Activated CD8-positive, alpha-beta memory T cell treated with anti-CD3 and anti-CD28 coated beads for 36 hours (primary cell): ENCODE data around the gene KIRREL3. TPM values are rescaled to one million over a fixed set of nuclear protein-coding genes. Genes with fewer than 3 reads are reported as not detected.

ENCODE experiments used
- CTCF ChIA-PET: fragments of 350-600 bp; sonication (Branson Sonifier 250); formaldehyde crosslinking; loops from one replicate; lab custom pipeline; 2021; ENCODE audit warnings: antibody characterized with exemption; lab: Charles Lee
- POLR2A ChIA-PET: fragments of 350-600 bp; sonication (Branson Sonifier 250); formaldehyde crosslinking; loops from one replicate; lab custom pipeline; 2021; ENCODE audit warnings: antibody characterized with exemption; lab: Charles Lee
- total RNA-seq, 2 experiments: library from RNA; stranded (reverse); gene quantifications; one replicate each; pipeline ENCODE4 v1.2.3, GENCODE V29; 2021

The KIRREL3 gene
- total RNA-seq, 2 experiments from 2014 or later: not detected

GRCh38 chr11:126924376-126925040, 76.1 kb downstream of the KIRREL3 start:
- CTCF ChIA-PET: interaction anchor here (0.6 kb wide), 1 partner anchor 8 kb away, joined by 3 read pairs; no protein-coding TSS in a partner anchor
- POLR2A ChIA-PET: no interaction called here

GRCh38 chr11:126920833-126921232, 79.7 kb downstream of the KIRREL3 start:
- POLR2A ChIA-PET: no interaction called here
- CTCF ChIA-PET: interaction anchor here (0.6 kb wide), 1 partner anchor 94 kb away, joined by 3 read pairs; no protein-coding TSS in a partner anchor

GRCh38 chr11:126919147-126919823, 81.3 kb downstream of the KIRREL3 start:
- CTCF ChIA-PET: no interaction called here
- POLR2A ChIA-PET: no interaction called here

DNA sequence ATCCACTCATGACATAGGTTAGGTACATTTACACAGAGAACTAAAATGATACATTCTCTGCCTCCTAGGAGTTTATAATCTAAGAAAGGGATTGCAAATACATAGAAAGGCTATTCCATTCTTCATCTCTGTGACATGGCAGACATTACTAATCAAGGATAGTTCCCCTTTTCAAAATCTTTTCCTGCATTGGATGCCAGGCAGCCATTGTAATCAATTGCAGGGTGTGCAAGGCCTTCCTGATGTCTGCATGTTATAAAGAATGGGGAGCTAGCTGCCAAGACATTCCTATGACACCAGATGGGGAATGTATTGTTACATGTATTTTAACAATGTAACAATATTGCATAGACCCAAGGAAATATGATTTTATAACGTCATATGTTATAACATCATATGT, 82.0 kb downstream of the KIRREL3 start:
- CTCF ChIA-PET: no interaction called here
- POLR2A ChIA-PET: no interaction called here

- ChIA-PET CTCF (no interaction called here), POLR2A (no interaction called here)
Observed at GRCh38 chr11:126917531-126918204, 82.9 kb downstream of the KIRREL3 start.

- ChIA-PET POLR2A (no interaction called here), CTCF (no interaction called here)
Observed at GRCh38 chr11:126915430-126915829, 85.1 kb downstream of the KIRREL3 start.

- ChIA-PET POLR2A (no interaction called here), CTCF (no interaction called here)
Observed at GRCh38 chr11:126914941-126915340, 85.6 kb downstream of the KIRREL3 start.

GRCh38 chr11:126914166-126914565, 86.4 kb downstream of the KIRREL3 start:
- ChIA-PET CTCF (no interaction called here), POLR2A (no interaction called here)

- ChIA-PET POLR2A (no interaction called here), CTCF (no interaction called here)
Observed at GRCh38 chr11:126904520-126904919, 96.0 kb downstream of the KIRREL3 start.

- ChIA-PET CTCF (no interaction called here), POLR2A (no interaction called here)
Observed at GRCh38 chr11:126901783-126902182, 98.8 kb downstream of the KIRREL3 start.

DNA sequence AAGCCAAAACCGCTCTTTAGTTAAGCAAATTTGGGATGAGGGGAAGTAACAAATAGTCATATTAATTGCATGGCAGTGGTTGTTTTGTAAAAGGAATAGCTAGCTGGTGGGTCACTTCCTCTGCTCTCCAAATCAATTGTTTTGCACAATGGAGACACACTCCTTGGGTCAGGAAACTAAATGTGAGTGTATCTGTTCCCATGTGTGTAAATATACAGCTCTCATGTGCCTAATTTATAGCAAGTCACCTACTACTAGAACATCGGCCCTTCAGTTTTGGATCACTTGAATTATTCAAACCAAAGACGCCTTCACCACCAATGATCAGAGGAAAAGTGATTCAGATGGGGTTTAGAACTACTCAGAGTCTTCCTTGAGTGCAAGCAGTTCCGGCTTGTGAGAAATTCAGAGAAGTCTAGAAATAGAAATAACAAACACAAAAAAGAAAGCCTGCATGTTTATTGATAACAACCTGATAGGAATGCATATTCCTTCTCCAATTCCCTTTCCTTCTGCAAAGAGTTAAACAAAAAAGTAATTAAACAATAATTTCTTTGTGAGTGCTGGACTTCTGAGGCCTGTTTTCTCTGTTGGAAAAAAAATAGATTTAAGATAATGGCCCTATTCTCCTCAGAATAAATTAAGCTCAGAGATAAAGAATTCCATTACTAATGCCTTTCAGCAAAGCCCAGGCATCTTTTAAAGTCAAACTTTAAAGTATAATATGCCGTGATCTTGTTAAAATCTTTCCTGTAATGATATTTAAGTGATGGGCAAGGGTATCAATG, 100.4 kb downstream of the KIRREL3 start:
- ChIA-PET CTCF (no interaction called here), POLR2A (no interaction called here)

DNA sequence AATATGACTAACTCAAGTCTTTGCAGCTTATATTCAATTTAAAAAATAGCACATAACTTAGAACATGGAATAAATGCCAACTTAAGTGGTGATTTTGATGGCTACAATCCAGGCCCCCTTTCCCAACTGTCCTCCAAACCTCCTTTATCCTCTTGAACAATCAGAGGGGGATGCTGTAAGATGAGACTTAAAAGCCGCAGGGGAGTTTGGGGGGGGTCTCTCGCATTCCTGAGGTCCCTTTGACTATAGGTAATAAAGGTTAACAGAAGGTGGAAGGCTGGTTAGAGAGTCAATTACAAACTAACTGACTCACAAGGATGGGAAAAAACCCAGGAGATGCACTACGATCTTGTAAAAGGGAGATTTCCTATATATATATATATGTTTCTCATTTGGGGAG, 101.8 kb downstream of the KIRREL3 start:
- POLR2A ChIA-PET: no interaction called here
- CTCF ChIA-PET: no interaction called here

- CTCF ChIA-PET: no interaction called here
- POLR2A ChIA-PET: no interaction called here
Observed at GRCh38 chr11:126897430-126897829, 103.1 kb downstream of the KIRREL3 start.

- CTCF ChIA-PET: no interaction called here
- POLR2A ChIA-PET: no interaction called here
Observed at GRCh38 chr11:126896025-126896424, 104.5 kb downstream of the KIRREL3 start.

DNA sequence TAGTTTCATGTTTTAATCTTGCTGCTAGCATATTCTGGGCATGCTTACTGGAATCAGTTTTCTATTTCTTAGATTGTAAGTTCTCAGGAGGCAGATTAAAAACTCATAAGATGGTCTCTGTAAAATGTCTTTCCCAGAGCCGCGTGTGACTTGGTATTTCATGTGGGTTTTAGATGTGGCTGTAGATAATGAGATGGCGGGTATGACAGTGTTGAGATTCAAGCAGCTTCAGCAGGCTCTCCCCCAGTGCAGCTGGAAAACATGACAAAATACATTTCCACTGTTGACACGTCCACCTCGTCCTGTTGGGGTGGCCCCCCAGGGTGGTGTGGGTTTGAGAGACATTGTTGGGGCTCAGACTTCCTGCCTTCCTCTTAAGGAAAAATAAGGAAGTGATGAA, 106.8 kb downstream of the KIRREL3 start:
- ChIA-PET POLR2A (no interaction called here), CTCF (no interaction called here)

- CTCF ChIA-PET: no interaction called here
Observed at GRCh38 chr11:126892756-126893155, 107.8 kb downstream of the KIRREL3 start.

GRCh38 chr11:126891556-126892217, 108.9 kb downstream of the KIRREL3 start:
- CTCF ChIA-PET: no interaction called here

More at GRCh38 chr11:126892756-126893155, 107.8 kb downstream of the KIRREL3 start:
- POLR2A ChIA-PET: no interaction called here

GRCh38 chr11:126890561-126890960, 110.0 kb downstream of the KIRREL3 start:
- ChIA-PET CTCF (no interaction called here), POLR2A (no interaction called here)

More at GRCh38 chr11:126891556-126892217, 108.9 kb downstream of the KIRREL3 start:
- POLR2A ChIA-PET: no interaction called here

GRCh38 chr11:126888115-126888712, 112.4 kb downstream of the KIRREL3 start:
- ChIA-PET POLR2A (no interaction called here), CTCF (no interaction called here)
